Measurements from ENCODE around the gene OVCA2. TPM values are rescaled to one million over a fixed set of nuclear protein-coding genes. Genes with fewer than 3 reads are reported as not detected.
A peak's percentile ranks its signal among the peaks of the same experiment; 100 is the strongest.

Gene OVCA2
- total and polyA plus RNA-seq, 10 donors = 20.9 to 68.8 (median 35.6) TPM

DNA sequence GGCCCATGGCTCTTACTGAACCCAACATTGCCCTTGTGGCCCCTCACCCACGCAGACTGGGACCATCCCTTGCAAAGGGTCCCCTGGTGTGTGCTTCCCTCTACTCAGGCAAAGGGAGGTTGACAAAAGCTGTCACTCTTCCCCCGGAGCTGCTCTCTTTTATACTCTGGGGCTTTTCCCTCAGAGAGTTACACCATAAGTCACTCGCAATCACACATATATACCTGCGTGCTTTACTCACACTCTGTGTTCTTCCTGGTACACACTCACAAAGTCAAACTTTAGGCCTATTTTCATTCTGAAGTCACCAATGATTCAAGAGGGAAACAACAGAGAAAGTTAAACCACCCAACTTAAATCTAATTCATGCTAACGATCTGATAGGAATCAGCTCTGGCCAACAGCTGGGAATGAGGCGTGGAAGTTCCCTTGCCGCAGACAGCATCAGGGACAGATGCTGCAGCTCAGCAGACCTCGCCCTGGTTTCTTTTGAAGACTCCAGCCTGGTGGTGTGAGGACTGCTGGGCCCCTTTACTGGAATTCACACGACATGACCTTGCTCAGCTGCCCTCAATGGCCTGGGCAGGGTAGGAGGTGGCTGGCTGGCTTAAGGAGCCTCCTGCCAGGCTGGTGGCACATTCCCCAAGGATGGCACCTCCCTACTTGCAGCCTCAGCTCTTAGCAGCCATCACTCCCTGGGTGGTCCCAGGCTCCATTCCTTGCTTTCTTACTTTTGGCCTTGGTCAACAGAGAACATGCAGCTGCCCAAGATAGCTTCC, 40.4 kb downstream of the OVCA2 start:
- Histone ChIP-seq H3K36me3 (peaks cover 0 to 68% (median 26%) of the 10 kb centered on the region in 6 donors), H3K27me3 (replicated peaks in 1 of 7) (no peaks in the 10 kb centered on the region), H3K4me3 (no peak overlapping the region), H3K27ac (peak overlapping the region in 7 of 8 donors; percentile 26 to 90 (median 82)), H3K4me1 (peaks cover 40 to 64% (median 49%) of the 10 kb centered on the region in 6 donors), H3K9me3 (no peaks in the 10 kb centered on the region)
- WGBS, 5 donors = 69 to 85% (median 80%) methylated on average over 9 of the region's 9 CpGs
- DNase-seq = no peak
- intact Hi-C loops (cut with DNase I; ENCODE audit: low total_unique reads) = no loop called here
- TF ChIP-seq, protein P1, sequence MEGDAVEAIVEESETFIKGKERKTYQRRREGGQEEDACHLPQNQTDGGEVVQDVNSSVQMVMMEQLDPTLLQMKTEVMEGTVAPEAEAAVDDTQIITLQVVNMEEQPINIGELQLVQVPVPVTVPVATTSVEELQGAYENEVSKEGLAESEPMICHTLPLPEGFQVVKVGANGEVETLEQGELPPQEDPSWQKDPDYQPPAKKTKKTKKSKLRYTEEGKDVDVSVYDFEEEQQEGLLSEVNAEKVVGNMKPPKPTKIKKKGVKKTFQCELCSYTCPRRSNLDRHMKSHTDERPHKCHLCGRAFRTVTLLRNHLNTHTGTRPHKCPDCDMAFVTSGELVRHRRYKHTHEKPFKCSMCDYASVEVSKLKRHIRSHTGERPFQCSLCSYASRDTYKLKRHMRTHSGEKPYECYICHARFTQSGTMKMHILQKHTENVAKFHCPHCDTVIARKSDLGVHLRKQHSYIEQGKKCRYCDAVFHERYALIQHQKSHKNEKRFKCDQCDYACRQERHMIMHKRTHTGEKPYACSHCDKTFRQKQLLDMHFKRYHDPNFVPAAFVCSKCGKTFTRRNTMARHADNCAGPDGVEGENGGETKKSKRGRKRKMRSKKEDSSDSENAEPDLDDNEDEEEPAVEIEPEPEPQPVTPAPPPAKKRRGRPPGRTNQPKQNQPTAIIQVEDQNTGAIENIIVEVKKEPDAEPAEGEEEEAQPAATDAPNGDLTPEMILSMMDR (IDR thresholded peaks at IDR 0.05 in 8 of 11, conservative IDR thresholded peaks at IDR 0.05 in 3 of 11) = no peak
- TF ChIP-seq POLR2A (IDR thresholded peaks at IDR 0.05) = no peak
- TF ChIP-seq POLR2AphosphoS5 (IDR thresholded peaks at IDR 0.05) = no peak

DNA sequence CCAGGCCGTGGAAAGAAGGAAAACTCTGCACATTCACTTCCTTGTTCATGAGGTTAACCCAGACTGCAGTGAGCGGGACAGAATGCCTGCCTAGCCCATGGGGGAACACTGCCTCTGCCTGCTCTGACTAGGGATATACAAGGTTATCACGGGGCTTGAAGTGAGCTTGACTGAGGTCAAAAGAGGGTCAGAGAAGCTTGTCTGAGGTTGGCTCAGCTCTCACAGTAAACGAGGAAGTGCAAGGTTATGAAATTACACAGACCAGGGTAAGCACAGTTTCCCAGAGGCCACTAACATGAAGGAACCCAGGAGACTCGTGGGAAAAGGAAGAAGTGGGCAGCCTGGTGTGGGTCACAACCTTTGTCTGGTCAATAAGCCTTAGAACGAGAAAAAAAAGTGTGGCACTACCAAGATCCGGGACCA, 41.8 kb downstream of the OVCA2 start:
- H3K9me3 ChIP-seq = no peaks in the 10 kb centered on the region
- H3K27ac ChIP-seq = peak overlapping the region; percentile 44 to 90 (median 82)
- peaks cover 55 to 78% (median 64%) of the 10 kb centered on the region in 6 donors for H3K4me1 ChIP-seq
- H3K36me3 ChIP-seq = peaks cover 0 to 54% (median 22%) of the 10 kb centered on the region in 6 donors
- DNase-seq = no peak
- H3K4me3 ChIP-seq = no peak overlapping the region
- WGBS, 5 donors = 15 to 29% (median 25%) methylated on average over 6 to 7 of the region's 7 CpGs
- H3K27me3 ChIP-seq (replicated peaks in 1 of 7) = no peaks in the 10 kb centered on the region
- TF ChIP-seq, protein P1 (IDR thresholded peaks at IDR 0.05 in 8 of 11, conservative IDR thresholded peaks at IDR 0.05 in 3 of 11) = peak in 1 of 11 experiments; percentile 14
- TF ChIP-seq POLR2A (IDR thresholded peaks at IDR 0.05) (no peak), POLR2AphosphoS5 (IDR thresholded peaks at IDR 0.05) (peak in 1 of 3 donors; percentile 76)
- intact Hi-C loops (cut with DNase I; ENCODE audit: low total_unique reads) = no loop called here

DNA sequence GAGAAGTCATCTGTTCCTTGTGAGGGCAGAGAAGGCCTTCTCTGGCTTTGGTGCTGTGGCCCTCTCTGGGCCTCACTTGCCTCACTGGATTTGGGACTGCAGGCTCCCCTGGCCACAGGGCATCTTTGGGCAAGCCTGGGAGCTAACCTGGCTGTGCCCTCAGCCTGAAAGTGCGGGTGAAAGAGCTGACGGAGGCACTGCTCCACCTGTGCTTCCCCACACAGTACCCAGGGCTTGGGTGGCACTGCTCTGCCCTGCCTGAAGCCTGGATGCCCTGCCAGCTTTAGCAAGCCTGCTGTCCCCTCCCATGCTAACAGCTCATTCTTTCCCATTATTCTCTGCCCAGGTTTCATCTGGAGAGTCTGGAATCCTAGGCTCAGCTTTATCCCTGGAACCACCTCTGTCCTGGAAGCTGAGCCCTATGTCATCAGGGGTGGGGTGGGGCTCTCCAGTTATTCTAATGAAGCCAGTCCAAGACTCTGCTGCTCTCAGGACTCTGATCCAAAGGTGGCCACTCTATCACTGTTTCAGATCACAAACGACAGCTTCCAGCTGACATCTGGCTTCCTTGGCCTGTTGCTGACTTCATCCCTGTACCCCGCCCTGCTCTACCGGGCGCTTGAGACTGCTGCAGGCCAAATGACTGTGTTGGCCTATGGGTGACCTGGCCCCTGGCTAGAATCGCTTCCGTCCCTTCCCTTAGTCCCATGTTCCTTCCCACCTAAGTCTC, 42.4 kb downstream of the OVCA2 start:
- H3K4me3 ChIP-seq = no peak overlapping the region
- peaks cover 60 to 84% (median 69%) of the 10 kb centered on the region in 6 donors for H3K4me1 ChIP-seq
- peak; percentile 78 for DNase-seq
- TF ChIP-seq, protein P1 (IDR thresholded peaks at IDR 0.05 in 8 of 11, conservative IDR thresholded peaks at IDR 0.05 in 3 of 11) = no peak
- TF ChIP-seq POLR2A (IDR thresholded peaks at IDR 0.05) (no peak), POLR2AphosphoS5 (IDR thresholded peaks at IDR 0.05) (no peak)
- no peaks in the 10 kb centered on the region for H3K27me3 ChIP-seq (replicated peaks in 1 of 7)
- intact Hi-C loops (cut with DNase I; ENCODE audit: low total_unique reads) = no loop called here
- H3K36me3 ChIP-seq = peaks cover 0 to 48% (median 20%) of the 10 kb centered on the region in 6 donors
- 61 to 67% (median 64%) methylated on average over 8 of the region's 8 CpGs for WGBS, 5 donors
- H3K9me3 ChIP-seq = no peaks in the 10 kb centered on the region
- H3K27ac ChIP-seq = peak overlapping the region; percentile 44 to 90 (median 82)

All from spleen (tissue), 11 donors.